NCI-H2029 (cell line): ENCODE measurements around the gene PTPRG.

Source experiments
- DNase-seq: peaks from one replicate; lab custom pipeline; 2025; lab: John Stamatoyannopoulos, UW

Gene PTPRG

GRCh38 chr3:61768284-61769037 is 207.1 kb downstream of the PTPRG start:
- no peak for DNase-seq

DNA sequence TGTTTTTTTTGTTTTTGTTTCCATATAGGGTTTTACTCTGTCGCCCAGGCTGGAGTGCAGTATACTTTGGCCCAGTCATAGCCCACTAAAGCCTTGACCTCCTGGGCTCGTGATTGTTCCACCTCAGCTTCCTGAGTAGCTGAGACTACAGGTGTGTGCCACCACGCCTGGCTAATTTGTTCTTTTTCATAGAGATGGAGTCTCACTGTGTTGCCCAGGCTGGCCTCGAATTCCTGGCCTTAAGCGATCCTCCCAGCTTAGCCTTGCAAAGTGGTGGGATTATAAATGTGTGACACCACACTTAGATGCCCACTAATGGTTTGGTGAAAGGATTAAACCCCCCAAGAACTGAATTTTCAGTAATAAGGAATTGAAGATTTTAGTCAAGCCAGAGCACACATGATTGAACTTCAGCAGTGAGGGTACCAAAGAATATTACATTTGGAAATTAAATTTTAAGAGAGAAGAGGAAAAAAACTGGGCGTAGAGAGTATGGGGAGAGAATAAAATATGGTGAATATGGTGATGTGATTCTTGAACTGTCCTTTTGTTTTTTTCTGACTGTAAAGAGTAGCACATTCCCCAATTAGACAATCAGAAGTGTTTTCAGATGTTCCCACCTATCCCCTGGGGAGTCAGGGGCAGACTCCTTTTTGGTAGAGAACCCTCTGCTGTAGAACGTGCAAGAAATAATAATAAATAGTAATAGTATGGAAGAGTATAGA is 208.1 kb downstream of the PTPRG start:
- no peak for DNase-seq

GRCh38 chr3:61771976-61772375 is 210.6 kb downstream of the PTPRG start:
- no peak for DNase-seq

DNA sequence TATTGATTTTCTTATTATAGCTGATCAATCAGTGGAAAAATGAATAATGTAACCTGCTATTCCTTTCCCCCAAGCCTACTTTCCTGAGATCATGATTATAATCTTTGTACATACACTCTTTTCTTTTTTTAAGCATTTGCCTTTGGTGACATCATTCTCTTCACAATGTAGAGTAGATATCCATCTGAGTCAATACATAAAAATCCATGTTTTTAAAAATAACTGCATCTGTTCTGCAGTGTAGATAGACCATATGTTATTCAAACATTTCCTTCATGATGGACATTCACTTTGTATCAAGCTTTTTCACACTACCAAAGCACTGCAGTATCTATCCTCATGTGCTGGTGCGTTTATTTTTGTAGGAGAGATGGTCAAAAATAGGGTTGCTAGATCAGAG is 211.1 kb downstream of the PTPRG start:
- DNase-seq = no peak

DNA sequence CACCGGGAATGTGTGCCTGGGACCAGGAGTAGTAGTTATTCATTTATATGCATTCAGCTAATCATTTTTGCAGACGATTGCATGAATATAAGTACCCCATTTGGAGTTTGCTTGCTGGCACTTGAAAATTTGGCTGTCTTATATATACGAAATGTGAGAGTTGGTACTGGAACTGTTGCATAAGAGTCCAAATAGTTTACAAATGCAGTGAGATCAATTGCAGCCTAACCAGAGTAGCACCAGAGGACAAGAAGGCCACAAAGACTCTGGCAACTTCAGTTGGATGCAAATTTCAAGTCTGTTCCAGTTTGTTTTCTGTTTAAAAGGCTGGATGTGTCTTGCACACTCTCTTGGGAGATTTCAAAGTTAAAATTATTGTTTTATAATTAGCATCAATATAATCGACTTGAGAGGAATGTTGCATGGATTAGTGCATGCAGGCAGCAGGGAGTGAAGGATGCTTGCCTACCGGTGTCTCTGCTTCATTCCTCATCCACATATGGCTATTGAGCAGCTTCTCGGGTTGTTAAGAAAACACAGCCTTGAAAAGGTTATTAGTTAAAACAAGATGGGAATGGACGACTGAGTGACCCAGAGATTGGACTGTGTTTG is 213.0 kb downstream of the PTPRG start:
- no peak for DNase-seq

DNA sequence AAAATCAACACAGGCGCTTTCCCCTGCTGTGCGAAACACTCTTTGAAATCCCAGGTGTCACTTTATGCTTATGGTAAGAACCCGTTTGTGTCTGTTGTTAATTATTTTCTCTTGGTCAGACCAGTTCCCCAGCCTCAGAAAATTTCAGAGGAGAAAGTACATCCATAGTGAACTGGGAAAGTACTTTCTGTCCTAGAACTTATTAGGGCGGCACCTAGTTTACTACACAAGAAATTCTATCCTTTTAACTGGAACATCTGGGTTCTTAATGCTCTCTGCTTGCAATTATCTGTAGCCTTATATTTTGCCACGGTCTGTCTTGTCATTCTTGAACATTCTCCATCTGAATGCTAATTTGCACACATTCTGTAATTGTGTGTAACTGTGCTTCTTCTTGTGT is 215.0 kb downstream of the PTPRG start:
- no peak for DNase-seq

GRCh38 chr3:61777483-61777882 is 216.1 kb downstream of the PTPRG start:
- DNase-seq = no peak

GRCh38 chr3:61778095-61778494 is 216.7 kb downstream of the PTPRG start:
- DNase-seq = no peak

GRCh38 chr3:61780016-61780415 is 218.6 kb downstream of the PTPRG start:
- no peak for DNase-seq

DNA sequence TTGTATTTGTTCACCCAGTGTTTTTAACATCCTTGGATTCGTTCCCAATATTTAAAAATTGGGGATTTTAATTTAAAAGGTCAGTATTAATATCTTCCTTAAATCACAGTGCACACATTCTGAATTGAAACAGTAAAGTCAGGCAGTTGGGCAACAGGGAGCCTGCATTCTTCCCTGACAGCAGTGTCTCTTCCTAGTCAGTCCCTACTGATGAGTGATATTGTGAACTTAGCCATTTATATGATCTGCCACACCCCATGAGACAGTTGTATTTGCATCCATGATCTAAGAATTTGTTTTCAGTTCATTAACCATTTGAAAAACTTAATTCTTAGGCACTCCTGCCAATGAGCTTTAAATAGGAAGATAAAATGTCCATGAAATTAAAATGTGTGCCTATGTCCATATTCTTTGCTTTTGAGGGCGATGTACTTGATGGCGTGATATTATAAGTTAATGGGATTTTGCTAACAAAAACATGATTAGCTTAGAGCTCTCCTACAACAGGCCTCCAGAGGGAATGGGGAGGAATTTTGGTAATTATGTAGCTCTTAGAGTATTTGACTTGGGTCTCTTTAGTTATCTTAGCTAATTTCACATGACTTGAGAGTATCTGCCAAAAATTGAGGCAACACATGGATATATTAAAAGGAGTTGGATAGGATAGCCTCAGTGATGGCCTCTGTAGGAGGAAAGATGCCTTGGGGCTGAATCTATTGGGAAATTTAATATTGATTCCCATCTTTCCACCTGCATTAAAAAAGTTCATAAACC is 219.3 kb downstream of the PTPRG start:
- DNase-seq = no peak

DNA sequence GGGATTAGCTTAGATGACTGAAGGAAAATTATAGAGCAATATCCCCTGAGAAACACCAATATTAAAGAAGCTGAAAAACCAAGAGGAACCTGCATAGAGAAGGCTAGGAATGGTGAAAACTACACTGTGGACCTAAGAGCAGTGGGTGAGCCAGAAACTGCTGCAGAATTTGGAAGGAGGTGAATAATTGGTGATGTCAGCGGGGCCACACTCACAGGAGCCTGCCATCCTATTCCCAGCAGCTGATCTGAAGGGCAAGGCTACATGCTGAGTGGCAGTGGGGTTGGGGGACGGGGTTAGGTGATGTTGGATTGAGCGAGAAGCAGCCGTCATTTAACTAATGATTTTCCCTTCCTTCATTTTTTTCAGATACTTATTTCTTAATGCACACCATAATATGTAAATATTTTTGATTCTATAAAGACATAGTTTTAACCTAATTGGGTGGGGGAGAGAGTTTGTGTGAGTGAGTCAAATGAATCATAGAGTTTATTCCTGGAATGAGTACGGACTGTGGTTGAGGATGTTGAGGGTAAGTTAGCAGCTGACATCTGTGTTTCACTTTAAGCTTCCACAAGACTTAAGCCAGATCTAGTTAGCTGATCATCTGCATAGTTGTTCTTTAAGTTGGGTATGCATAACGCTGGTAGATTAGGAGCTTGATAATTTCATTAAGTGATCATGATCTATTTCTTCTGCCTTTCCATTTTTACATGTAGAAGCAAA is 222.8 kb downstream of the PTPRG start:
- DNase-seq = no peak

GRCh38 chr3:61788623-61789507 is 227.5 kb downstream of the PTPRG start:
- no peak for DNase-seq

- DNase-seq = no peak
These were observed 228.5 kb downstream of the PTPRG start for GRCh38 chr3:61789861-61790260.

- no peak for DNase-seq
These were observed 229.0 kb downstream of the PTPRG start for GRCh38 chr3:61790411-61790810.

DNA sequence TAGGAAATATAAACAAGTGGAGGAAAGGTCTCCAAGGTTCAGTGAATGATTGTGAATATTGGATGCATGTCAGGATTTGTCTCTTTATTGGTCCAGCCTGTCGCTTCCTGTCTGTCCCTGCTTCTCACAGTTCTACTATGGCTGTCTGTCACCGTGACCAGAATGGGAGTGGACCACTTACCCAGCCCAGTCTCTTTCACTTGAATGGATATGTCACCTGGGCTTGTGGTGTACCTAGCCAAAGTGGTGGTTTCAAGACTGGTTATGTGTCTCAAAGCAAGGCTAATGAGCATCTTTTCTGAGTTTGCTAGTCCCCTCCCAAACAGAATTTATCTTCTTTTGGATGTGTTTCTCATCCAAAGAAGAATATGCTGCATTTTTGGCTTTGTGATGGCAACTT is 231.7 kb downstream of the PTPRG start:
- DNase-seq = no peak

DNA sequence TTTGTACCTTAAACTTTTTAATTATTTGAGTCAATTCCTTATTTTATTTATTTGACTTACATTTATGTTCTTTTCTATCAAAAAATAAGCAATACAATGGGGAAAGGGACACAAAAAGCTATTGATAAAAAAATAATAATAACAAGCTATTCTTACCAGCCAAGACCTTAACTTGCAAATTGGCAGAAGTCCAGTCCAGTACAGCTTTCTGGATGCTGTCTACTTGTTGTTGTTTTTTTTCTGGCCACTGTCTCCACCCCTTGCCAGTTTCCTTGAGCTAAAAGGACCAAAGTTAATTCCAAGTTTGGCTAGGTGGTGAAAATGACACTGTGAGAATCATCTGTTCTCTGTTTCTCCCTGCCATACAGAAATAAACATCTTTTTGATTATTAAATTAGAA is 232.2 kb downstream of the PTPRG start:
- DNase-seq = no peak

GRCh38 chr3:61794341-61794740 is 233.0 kb downstream of the PTPRG start:
- no peak for DNase-seq

DNA sequence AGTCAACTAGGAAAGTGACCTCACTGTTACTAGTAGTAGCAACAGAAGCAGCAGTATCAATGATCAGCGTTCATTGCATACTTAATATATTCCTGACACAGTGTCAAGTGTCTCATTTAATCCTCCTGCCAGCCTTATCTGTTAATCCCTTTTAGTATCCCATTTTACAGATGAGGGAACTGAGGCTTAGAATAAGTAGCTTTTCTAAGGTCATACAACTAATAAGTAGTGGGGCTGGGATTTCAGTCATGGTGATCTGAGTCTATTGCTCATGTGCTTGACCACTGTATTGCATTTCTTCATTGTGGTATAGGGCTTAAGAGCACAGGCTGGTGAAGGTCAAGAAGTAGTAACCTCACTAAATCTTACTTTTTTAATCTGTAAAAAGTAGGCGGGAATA is 233.6 kb downstream of the PTPRG start:
- DNase-seq = no peak

DNA sequence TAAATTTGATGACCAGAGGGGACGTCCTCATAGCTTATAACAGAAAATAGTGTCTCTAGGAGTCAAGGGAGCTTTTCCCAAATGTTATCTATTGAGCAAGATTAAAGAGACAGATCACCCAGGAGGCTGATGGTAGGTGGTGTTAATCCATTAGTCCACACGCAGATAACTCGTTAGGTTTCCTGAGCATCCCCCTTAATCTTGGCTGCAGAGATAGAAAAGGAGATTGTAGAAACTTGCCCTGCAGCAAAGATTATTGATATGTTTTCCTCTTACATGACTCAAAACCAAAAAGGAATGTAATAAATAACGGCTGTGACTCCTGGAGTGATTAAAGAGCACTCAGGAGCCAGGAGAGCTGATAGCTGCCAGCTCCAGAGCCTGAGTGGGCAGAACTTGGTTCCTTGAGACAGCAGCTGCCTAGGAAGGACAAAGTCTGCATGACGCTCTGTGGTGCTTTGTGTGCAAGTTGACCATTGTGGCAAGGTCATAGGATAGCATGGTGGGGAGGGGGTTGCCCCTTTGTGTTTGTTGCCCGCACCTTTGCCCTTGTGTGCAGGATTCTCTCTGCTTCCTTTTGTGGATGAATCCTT is 234.8 kb downstream of the PTPRG start:
- no peak for DNase-seq

DNA sequence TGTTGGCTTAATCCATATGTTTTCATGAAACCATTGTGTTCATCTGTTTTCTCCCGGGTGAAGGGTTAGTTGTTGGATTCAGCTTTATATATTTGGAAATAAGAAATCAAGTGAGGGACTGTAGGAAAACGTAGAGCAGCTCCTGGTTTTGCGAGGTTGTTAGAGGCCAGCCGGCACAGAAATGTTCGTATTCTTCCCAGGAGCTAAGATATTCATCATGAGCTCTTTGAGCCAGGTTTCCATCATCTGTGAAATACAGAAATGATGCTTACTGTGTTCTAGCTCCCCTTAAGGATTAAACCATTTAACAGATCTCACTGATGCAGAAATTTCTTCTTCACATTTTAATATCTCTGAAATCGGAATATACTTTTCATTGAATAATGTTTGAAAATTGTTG is 235.5 kb downstream of the PTPRG start:
- DNase-seq = no peak
